Measurements from ENCODE around the gene MEOX2. TPM values are rescaled to one million over a fixed set of nuclear protein-coding genes. Genes with fewer than 3 reads are reported as not detected.

MEOX2 gene
- total RNA-seq, 1 experiment from 2014 or later: not detected

- Histone ChIP-seq H3K4ac (ENCODE audit: low read depth, low read length) (no peak overlapping the region), H3K27me3 (ENCODE audit: insufficient read depth, low read length) (no peaks in the 10 kb centered on the region), H3K9ac (ENCODE audit: extremely low read depth, insufficient read length, low read length) (no peak overlapping the region), H3K23me2 (ENCODE audit: insufficient read length, low read depth, low read length, poor library complexity, severe bottlenecking) (no peaks in the 10 kb centered on the region), H2AK5ac (ENCODE audit: insufficient read length, low read length) (no peak overlapping the region), H2BK120ac (ENCODE audit: low read depth, low read length, poor library complexity, severe bottlenecking) (no peak overlapping the region), H2BK5ac (ENCODE audit: insufficient read length, low read length) (no peak overlapping the region), H2BK15ac (ENCODE audit: low read depth, low read length) (no peak overlapping the region), H3K27ac (ENCODE audit: insufficient read length, low read depth, low read length) (no peak overlapping the region), H4K91ac (ENCODE audit: insufficient read length, low read depth, low read length) (no peak overlapping the region), H4K8ac (replicated peaks; ENCODE audit: insufficient read length, low read depth, low read length) (no peak overlapping the region), H4K5ac (ENCODE audit: insufficient read length, low read depth, low read length) (no peak overlapping the region), H4K20me1 (ENCODE audit: control insufficient read depth, insufficient read depth, insufficient read length) (no peaks in the 10 kb centered on the region), H2BK20ac (ENCODE audit: low read depth, low read length, poor library complexity, severe bottlenecking) (no peak overlapping the region), H3K79me1 (ENCODE audit: insufficient read depth, low read depth, low read length, poor library complexity, severe bottlenecking) (no peaks in the 10 kb centered on the region), H3K18ac (ENCODE audit: insufficient read length, low read depth, low read length) (no peak overlapping the region), H2AFZ (ENCODE audit: low read length) (no peak overlapping the region), H2BK12ac (ENCODE audit: insufficient read length, low read depth, low read length) (no peak overlapping the region), H3K4me1 (ENCODE audit: insufficient read depth, low read length) (no peaks in the 10 kb centered on the region), H3T11ph (ENCODE audit: low read length) (no peak overlapping the region), H3K4me2 (ENCODE audit: insufficient read depth, insufficient read length, low read length) (no peak overlapping the region), H3K56ac (ENCODE audit: insufficient read length, low read depth, low read length) (no peak overlapping the region), H3K14ac (ENCODE audit: insufficient read depth, low read length) (no peak overlapping the region), H3K23ac (ENCODE audit: insufficient read length, low read depth, low read length) (no peak overlapping the region), H3K9me3 (ENCODE audit: control insufficient read depth, low read depth, low read length) (no peaks in the 10 kb centered on the region), H3K79me2 (ENCODE audit: insufficient read depth, low read length) (no peaks in the 10 kb centered on the region)
- TF ChIP-seq CTCF (conservative IDR thresholded peaks at IDR 0.05): no peak
- no peak overlapping the region for H3K27ac Mint-ChIP-seq
- DNase-seq: no peak
- no peaks in the 10 kb centered on the region for H3K27me3 Mint-ChIP-seq (ENCODE audit: low read depth)
- no CpG with 5 or more reads among the region's 1 CpG for WGBS (ENCODE audit: extremely low coverage, insufficient read length, low lambda C conversion rate)
- no peaks in the 10 kb centered on the region; a peak in 1 of 7 replicates for H3K36me3 Mint-ChIP-seq (ENCODE audit: insufficient read depth in 1 of 3, low read depth in 3 of 3)
- H3K4me3 Mint-ChIP-seq: no peak overlapping the region
- H3K4me1 Mint-ChIP-seq: no peaks in the 10 kb centered on the region
- no peaks in the 10 kb centered on the region for H3K9me3 Mint-ChIP-seq
Observed at GRCh38 chr7:15647309-15647708, 39.2 kb downstream of the MEOX2 start.
